Neural cell (in vitro differentiated cells): ENCODE data around the gene SPDYE4. TPM values are rescaled to one million over a fixed set of nuclear protein-coding genes. Genes with fewer than 3 reads are reported as not detected.

Experiments used
- H2AFZ ChIP-seq: fragments of 200-600, 300-800 bp; sonication (generic), shearing (Covaris generic); 2 replicates; pipeline ENCODE4 v1.6.0; 2014; ENCODE audit warnings: low read depth, mild to moderate bottlenecking, antibody characterized with exemption, low read length, moderate library complexity
- H3F3A ChIP-seq: fragments of 200-600 bp; shearing (Covaris generic); 2 replicates; pipeline ENCODE4 v1.6.1; 2016; ENCODE audit warnings: mild to moderate bottlenecking, moderate library complexity, mixed read lengths, antibody characterized with exemption, low read length; ENCODE audit not compliant: insufficient read depth, poor library complexity, severe bottlenecking
- H3K27ac ChIP-seq: fragments of 200-600, 300-800 bp; sonication (generic), shearing (Covaris generic); 2 replicates; pipeline ENCODE4 v1.5.1; 2014; ENCODE audit warnings: mild to moderate bottlenecking, low read length, moderate library complexity
- H3K27me3 ChIP-seq: fragments of 300-800, 200-600 bp; sonication (generic), shearing (Covaris generic); 2 replicates; pipeline ENCODE4 v1.6.0; 2014; ENCODE audit warnings: mild to moderate bottlenecking, low read depth, low read length, moderate library complexity; ENCODE audit not compliant: insufficient read depth
- H3K36me3 ChIP-seq: fragments of 300-800, 200-600 bp; sonication (generic), shearing (Covaris generic); 2 replicates; pipeline ENCODE4 v1.5.1; 2014; ENCODE audit warnings: mild to moderate bottlenecking, antibody characterized with exemption, low read length, moderate library complexity; ENCODE audit not compliant: insufficient read depth
- H3K4me2 ChIP-seq: fragments of 300-800, 200-600 bp; sonication (generic), shearing (Covaris generic); 2 replicates; pipeline ENCODE4 v1.6.0; 2014; ENCODE audit warnings: mild to moderate bottlenecking, low read length
- H3K4me3 ChIP-seq: fragments of 300-800, 200-600 bp; sonication (generic), shearing (Covaris generic); 2 replicates; pipeline ENCODE4 v1.5.1; 2014; ENCODE audit warnings: mild to moderate bottlenecking, low read length, moderate library complexity
- H3K79me2 ChIP-seq: fragments of 200-600 bp; shearing (Covaris generic); replicated peaks from 2 replicates; pipeline ENCODE4 v1.6.0; 2014; ENCODE audit warnings: mild to moderate bottlenecking, low read length, moderate library complexity; ENCODE audit not compliant: insufficient read depth
- H3K9ac ChIP-seq: fragments of 300-800, 200-600 bp; sonication (generic), shearing (Covaris generic); 2 replicates; pipeline ENCODE4 v1.6.1; 2016; ENCODE audit warnings: mild to moderate bottlenecking, low read length, mixed read lengths
- H3K9me2 ChIP-seq: fragments of 200-600 bp; shearing (Covaris generic); 2 replicates; pipeline ENCODE4 v1.6.1; 2016; ENCODE audit warnings: mild to moderate bottlenecking, low read length, mixed read lengths; ENCODE audit not compliant: insufficient read depth
- H3K9me3 ChIP-seq: fragments of 200-600, 300-800 bp; sonication (generic), shearing (Covaris generic); 2 replicates; pipeline ENCODE4 v1.6.1; 2016; ENCODE audit warnings: mild to moderate bottlenecking, mixed run types, low read length, moderate library complexity, mixed read lengths
- H4K20me1 ChIP-seq: fragments of 200-600 bp; shearing (Covaris generic); 2 replicates; pipeline ENCODE4 v1.6.1; 2016; ENCODE audit warnings: mild to moderate bottlenecking, mixed run types; ENCODE audit not compliant: insufficient read depth
- CTCF ChIP-seq: fragments of 450-650 bp; IDR thresholded peaks from 2 replicates; pipeline ENCODE4 v1.5.1; 2014; ENCODE audit warnings: antibody characterized with exemption, mild to moderate bottlenecking, moderate library complexity; ENCODE audit not compliant: poor library complexity, severe bottlenecking
- EP300 ChIP-seq: fragments of 450-650 bp; conservative IDR thresholded peaks from 2 replicates; pipeline ENCODE4 v1.6.1; 2014; ENCODE audit warnings: antibody characterized with exemption, mild to moderate bottlenecking, moderate library complexity; ENCODE audit not compliant: poor library complexity, severe bottlenecking
- EZH2 ChIP-seq: fragments of 200-600, 300-800 bp; shearing (Covaris generic), sonication (generic); IDR thresholded peaks from 2 replicates; pipeline ENCODE4 v1.6.1; 2014; ENCODE audit warnings: antibody characterized with exemption, low read length, borderline replicate concordance, mild to moderate bottlenecking; ENCODE audit not compliant: insufficient read depth, poor library complexity, severe bottlenecking
- MXI1 ChIP-seq: fragments of 450-650 bp; conservative IDR thresholded peaks from 2 replicates; pipeline ENCODE4 v1.6.1; 2014; ENCODE audit warnings: antibody characterized with exemption, mild to moderate bottlenecking; ENCODE audit not compliant: poor library complexity, severe bottlenecking
- POLR2AphosphoS5 ChIP-seq: IDR thresholded peaks from 2 replicates; pipeline ENCODE4 v1.6.1; 2012
- RAD21 ChIP-seq: fragments of 450-650 bp; conservative IDR thresholded peaks from 2 replicates; pipeline ENCODE4 v1.6.1; 2014; ENCODE audit warnings: antibody characterized with exemption, mild to moderate bottlenecking, moderate library complexity
- REST ChIP-seq: IDR thresholded peaks from 2 replicates; pipeline ENCODE4 v1.6.1; 2012; ENCODE audit warnings: borderline replicate concordance
- SMC3 ChIP-seq: fragments of 450-650 bp; conservative IDR thresholded peaks from 2 replicates; pipeline ENCODE4 v1.6.1; 2014; ENCODE audit warnings: antibody characterized with exemption, mild to moderate bottlenecking, moderate library complexity; ENCODE audit not compliant: poor library complexity
- TAF1 ChIP-seq: IDR thresholded peaks from 2 replicates; pipeline ENCODE4 v1.6.1; 2012; ENCODE audit warnings: low read depth
- polyA plus RNA-seq: library from polyadenylated mRNA; depleted of rRNA; stranded (reverse); fragments of >200 nt; gene quantifications from 2 replicates; pipeline ENCODE4 v1.2.3, GENCODE V29; 2014

The SPDYE4 gene
- polyA plus RNA-seq, 1 donor from 2014 or later: not detected

GRCh38 chr17:8753976-8754440, 4.3 kb downstream of the SPDYE4 start:
- Histone ChIP-seq H3K4me2 (no peak overlapping the region), H3K36me3 (no peaks in the 10 kb centered on the region), H3K27ac (no peak overlapping the region), H3F3A (no peaks in the 10 kb centered on the region), H3K27me3 (no peaks in the 10 kb centered on the region), H2AFZ (no peak overlapping the region), H3K9ac (no peak overlapping the region), H3K79me2 (no peaks in the 10 kb centered on the region), H3K4me3 (no peak overlapping the region), H3K9me3 (no peaks in the 10 kb centered on the region), H4K20me1 (no peaks in the 10 kb centered on the region), H3K9me2 (no peaks in the 10 kb centered on the region)
- TF ChIP-seq REST (no peak), RAD21 (no peak), CTCF (no peak), EZH2 (no peak), POLR2AphosphoS5 (no peak), EP300 (no peak), MXI1 (no peak), SMC3 (no peak), TAF1 (no peak)

- no peak for TF ChIP-seq MXI1
- no peak for TF ChIP-seq TAF1
- no peak for TF ChIP-seq SMC3
- no peak for TF ChIP-seq CTCF
- no peak for TF ChIP-seq EP300
- TF ChIP-seq RAD21: no peak
- TF ChIP-seq EZH2: no peak
- TF ChIP-seq POLR2AphosphoS5: no peak
- TF ChIP-seq REST: no peak
- Histone ChIP-seq H4K20me1 (no peaks in the 10 kb centered on the region), H3K27me3 (no peaks in the 10 kb centered on the region), H3K9me2 (no peaks in the 10 kb centered on the region), H3K9ac (no peak overlapping the region), H3K9me3 (no peaks in the 10 kb centered on the region), H3K4me2 (no peak overlapping the region), H2AFZ (no peak overlapping the region), H3K4me3 (no peak overlapping the region), H3F3A (no peaks in the 10 kb centered on the region), H3K79me2 (no peaks in the 10 kb centered on the region), H3K36me3 (no peaks in the 10 kb centered on the region), H3K27ac (no peak overlapping the region)
Observed at GRCh38 chr17:8753136-8753975, 5.0 kb downstream of the SPDYE4 start.
